Subcutaneous adipose tissue (tissue), 4 donors: Measurements from ENCODE around the gene ALDH5A1. TPM values are rescaled to one million over a fixed set of nuclear protein-coding genes. Genes with fewer than 3 reads are reported as not detected.

Experiments used
- total RNA-seq, 4 donors: library from RNA; depleted of rRNA; stranded (reverse); fragments of >200 nt; gene quantifications; one replicate each; pipeline ENCODE4 v1.1.0, GENCODE V29; 2016
- TF ChIP-seq, protein P1 (sequence below): fragments of 450-650 bp; IDR thresholded peaks from one replicate; pipeline ENCODE4 v1.5.1; 2016; ENCODE audit warnings: low read depth, mild to moderate bottlenecking, control low read depth, antibody characterized with exemption, moderate library complexity

Gene ALDH5A1
- 10 to 100 TPM in 1 of 4 donors, 1 to 10 TPM in 3; 4.4 to 13.4 (median 7.1) TPM for total RNA-seq

DNA sequence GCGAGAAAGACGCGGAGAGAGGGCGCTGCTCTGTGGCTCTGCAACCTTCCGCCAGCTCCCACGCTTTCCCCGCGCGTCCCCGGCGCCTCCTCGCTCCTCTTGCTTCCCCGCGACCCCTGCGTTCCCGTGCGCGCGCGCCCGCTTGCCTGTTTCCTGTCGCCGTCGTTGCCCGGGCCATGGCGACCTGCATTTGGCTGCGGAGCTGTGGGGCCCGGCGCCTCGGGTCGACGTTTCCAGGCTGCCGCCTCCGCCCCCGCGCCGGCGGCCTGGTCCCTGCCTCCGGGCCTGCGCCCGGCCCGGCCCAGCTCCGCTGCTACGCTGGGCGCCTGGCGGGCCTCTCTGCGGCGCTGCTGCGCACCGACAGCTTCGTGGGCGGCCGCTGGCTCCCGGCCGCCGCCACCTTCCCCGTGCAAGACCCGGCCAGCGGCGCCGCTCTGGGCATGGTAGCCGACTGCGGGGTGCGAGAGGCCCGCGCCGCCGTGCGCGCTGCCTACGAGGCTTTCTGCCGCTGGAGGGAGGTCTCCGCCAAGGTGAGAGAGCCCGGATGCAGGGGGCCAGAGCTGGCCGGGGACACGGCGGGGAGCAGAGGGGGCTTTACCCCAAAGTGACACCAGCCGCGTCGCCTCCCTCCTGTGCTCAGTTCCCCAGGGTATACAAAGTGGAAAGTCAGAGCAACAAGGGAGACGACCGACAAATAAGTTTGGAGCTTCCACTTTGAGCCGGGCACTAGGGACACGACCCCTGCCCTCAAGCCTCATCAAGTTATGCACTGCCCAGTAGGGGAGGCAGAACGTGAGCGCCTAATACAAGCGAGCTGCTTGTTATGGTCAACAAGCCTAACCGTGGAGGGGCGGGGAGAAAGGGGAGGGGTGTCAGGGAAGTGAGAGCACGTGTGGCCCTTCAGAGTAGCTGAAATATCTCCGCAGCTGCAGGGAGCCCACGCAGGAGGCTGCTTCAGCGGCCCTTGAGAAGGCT is at the start of gene ALDH5A1:
ALDH5A1 (plus strand) TSS at position 149 of the 975 bp plus-strand sequence; CDS start at position 177, 28 bp downstream.
- TF ChIP-seq, protein P1, sequence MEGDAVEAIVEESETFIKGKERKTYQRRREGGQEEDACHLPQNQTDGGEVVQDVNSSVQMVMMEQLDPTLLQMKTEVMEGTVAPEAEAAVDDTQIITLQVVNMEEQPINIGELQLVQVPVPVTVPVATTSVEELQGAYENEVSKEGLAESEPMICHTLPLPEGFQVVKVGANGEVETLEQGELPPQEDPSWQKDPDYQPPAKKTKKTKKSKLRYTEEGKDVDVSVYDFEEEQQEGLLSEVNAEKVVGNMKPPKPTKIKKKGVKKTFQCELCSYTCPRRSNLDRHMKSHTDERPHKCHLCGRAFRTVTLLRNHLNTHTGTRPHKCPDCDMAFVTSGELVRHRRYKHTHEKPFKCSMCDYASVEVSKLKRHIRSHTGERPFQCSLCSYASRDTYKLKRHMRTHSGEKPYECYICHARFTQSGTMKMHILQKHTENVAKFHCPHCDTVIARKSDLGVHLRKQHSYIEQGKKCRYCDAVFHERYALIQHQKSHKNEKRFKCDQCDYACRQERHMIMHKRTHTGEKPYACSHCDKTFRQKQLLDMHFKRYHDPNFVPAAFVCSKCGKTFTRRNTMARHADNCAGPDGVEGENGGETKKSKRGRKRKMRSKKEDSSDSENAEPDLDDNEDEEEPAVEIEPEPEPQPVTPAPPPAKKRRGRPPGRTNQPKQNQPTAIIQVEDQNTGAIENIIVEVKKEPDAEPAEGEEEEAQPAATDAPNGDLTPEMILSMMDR: no peak

DNA sequence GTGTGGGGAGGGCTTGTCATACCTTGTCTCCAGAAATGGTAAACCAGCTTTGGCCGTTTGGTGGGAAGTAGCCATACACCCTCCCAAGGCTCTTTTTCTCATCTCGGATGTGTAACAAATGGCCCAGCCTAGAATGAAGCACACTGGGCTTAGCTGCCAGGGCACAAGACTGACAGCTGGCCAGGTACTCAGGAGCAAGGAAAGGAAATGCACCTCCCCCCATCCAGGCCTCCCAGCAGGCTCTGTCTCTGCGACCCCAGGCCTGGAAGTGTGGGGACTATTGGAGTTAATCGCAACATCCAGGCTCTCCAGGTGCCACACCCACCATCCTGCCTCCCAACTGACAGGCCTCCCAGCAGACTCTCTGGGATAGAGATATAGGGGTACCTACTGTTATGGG is 49.1 kb upstream of the ALDH5A1 start:
- TF ChIP-seq, protein P1: no peak

- TF ChIP-seq, protein P1: no peak
These were observed 48.1 kb upstream of the ALDH5A1 start for GRCh38 chr6:24446670-24447069.

DNA sequence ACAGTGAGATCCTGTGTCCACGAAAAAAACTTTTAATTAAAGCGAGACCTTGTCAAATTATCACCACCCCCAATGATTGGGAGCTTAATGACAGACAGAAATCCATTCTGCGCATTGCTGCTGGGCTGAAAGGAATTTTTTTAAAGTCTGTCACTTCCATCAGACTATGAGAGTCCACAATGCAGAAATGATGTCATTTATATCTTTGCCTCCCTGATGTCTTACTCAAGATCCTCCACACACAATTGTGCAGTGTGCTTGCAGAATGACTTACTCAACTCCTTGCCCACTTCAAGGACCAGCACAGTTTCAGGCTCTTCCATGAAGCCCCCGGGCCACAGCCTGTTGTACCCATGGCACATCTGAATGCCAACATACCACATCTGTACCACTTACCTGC is 46.4 kb upstream of the ALDH5A1 start:
- TF ChIP-seq, protein P1: no peak

DNA sequence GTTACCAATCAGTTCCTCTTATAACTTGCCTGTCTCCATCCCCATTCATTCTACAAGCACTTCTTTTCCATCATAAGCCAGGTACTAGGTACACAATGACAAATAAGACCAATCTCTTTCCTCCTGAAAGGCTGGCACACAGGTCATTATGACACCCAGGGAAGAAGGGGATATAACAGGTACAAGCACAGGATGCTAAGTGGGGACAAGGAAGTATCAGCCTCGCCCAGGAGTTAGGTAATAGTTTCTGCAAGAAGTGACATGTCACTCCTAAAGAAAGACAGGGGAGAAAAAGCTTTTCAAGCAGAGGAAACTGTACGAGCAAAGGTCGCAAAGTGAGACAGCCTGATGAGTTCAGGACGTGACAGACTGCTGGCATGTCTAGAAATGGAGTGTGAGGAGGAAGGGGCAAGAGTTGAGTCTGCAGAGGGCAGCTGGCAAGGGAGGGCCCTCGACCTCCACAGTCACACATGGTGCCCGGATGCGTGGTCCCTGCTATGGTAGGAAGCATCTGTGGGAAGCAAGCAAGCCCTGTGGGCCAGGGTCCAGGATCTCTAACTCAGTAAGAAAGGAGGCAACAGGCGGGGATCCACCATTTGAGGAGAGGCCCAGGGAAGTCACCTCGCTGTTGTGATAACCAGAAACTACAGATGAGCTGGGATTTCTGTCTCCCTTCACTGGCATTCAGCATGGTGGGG is 45.8 kb upstream of the ALDH5A1 start:
- TF ChIP-seq, protein P1: no peak

DNA sequence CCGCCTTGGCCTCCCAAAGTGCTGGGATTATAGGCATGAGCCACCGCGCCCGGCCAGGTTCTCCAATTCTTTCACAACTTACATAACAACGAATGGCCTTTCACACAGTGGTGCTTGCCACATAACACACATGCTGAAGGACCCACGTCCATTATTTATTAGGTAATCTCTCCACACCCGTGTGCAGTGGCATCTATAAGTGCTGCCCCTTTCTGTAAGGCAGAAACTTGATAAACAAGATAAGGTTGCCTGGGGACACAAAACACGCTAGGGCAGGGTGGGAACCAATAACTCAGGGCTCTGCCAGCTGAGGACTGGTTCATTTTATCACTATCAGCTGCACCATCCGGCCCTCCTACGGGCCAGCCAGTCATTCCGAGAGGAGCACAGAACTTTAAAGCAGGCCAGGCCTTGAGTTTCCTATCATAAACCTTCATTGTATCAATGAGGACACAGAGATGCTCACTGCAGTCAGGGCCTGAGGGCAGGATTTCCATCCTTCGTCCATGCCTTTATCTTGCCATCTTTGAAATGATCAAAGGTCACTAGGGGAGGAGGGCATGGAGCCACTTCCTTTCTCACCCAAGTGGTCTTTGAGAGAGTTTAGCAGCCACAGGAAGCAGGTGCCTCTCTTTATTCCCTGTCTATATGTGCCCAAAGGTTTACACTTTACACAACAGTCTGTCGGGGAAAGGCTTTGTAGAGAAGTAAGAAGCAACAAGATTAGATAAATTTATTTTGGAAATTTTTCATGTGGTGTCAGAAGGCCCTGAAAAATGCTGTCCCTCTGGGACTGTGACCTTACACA is 43.0 kb upstream of the ALDH5A1 start:
- TF ChIP-seq, protein P1: no peak
